ENCODE results near the gene TSSK2.

The TSSK2 gene

DNA sequence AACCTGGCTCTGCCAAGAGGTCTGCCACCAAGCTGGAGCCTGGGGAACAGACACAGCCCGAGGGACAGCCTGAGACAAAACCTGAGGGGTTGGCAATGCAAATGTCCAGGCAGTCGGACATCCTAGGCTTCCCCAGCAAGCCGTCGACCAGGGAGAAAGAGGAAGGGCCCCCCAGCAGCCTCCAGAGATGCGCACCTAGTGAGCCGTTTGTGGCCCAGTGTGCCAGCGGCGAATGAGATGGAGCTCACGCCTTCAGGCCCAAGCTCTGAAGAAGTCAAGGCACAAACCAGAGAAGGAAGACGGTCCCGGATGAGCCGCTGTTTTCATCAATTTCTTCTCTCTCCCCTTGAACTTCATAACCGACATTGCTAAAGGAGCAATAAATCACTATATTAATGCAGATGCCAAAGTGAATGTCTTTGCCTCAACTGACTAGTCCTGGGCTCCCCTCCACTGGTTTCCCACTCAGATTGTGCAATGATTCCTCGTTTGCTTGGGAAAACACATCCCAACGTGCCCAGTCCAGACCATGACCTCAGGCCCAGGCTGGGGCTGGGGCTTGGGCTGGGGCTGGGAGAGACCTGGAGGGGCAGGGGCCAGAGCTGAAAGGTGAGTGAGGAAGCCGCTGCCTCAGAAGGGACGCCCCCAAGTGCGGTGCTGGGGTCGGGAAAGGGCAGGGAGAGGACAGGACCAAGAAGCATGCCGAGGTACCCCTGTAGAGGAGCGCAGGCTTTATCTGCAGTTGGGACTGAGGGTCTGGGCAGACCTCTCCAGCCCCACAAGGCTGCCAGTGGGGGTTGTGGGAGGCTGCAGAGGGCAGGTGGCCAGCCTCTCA lies 5.4 kb upstream of the TSSK2 start:
- no peak for DNase-seq

- DNase-seq = no peak
Observed at GRCh38 chr22:19126309-19127273, 4.5 kb upstream of the TSSK2 start.

GRCh38 chr22:19127329-19128008 lies 3.6 kb upstream of the TSSK2 start:
- DNase-seq = no peak

- no peak for DNase-seq
Observed at GRCh38 chr22:19128009-19128401, 3.1 kb upstream of the TSSK2 start.

- no peak for DNase-seq
Observed at GRCh38 chr22:19128946-19129727, 2.0 kb upstream of the TSSK2 start.

GRCh38 chr22:19129871-19130270 lies 1.2 kb upstream of the TSSK2 start:
- no peak for DNase-seq

DNA sequence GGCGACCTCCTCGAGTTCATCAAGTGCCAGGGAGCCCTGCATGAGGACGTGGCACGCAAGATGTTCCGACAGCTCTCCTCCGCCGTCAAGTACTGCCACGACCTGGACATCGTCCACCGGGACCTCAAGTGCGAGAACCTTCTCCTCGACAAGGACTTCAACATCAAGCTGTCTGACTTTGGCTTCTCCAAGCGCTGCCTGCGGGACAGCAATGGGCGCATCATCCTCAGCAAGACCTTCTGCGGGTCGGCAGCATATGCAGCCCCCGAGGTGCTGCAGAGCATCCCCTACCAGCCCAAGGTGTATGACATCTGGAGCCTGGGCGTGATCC lies 542 bp downstream of the TSSK2 start:
- no peak for DNase-seq

- DNase-seq = no peak
Observed at GRCh38 chr22:19132153-19132552, 1.0 kb downstream of the TSSK2 start.

GRCh38 chr22:19132693-19133400 lies 1.7 kb downstream of the TSSK2 start:
- DNase-seq = no peak

DNA sequence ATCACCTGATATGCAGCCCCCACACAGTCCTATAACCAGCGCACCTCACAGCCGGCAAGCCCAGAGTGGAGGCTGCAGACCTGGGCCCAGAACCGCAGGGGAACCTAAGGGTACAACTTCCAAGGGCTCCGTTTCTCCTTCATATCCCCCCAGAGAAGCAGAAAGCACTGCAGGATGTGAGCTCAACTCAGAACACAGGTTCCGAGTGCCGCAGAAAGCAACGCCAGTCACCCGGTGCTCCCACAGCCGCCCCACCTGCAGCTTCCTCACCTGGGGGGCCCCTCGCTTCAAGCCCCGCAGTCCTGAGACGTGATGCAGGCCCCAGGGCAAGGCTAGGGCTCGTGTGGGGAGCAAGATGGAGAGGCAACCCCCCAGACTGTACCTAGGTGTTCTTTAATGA lies 2.5 kb downstream of the TSSK2 start:
- no peak for DNase-seq

DNA sequence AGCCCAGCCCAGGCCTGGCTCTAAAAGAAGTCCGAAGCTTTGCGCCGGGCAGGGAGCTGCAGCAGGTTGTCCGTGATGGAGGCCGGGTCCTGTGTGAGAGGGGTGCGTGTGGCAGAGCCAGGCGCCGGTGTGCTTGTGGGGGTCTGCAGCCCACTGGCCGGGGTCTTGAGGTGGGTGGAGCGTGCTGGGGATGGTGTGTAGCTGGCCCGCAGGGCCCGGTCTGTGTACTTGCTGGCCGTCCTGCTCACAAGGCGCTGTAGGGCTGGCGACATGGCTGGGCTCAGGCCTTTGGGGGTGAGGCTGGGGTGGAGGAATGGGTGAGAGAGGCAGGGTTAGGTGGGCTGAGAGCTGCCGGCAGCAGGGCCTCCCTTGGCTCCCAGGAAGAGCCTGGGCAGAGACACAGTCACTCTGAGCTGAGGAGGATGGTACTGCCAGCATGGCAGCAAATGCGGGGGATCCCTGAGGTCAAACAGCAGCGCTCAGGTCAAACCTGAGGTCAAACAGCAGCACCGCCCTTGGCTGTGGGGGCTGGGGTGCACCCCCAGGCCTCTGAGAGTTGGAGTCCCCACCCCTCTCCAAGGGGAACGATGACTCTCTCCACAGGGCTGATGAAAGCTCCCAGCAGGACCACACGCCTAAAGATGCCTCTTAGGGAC lies 3.2 kb downstream of the TSSK2 start:
- no peak for DNase-seq

DNA sequence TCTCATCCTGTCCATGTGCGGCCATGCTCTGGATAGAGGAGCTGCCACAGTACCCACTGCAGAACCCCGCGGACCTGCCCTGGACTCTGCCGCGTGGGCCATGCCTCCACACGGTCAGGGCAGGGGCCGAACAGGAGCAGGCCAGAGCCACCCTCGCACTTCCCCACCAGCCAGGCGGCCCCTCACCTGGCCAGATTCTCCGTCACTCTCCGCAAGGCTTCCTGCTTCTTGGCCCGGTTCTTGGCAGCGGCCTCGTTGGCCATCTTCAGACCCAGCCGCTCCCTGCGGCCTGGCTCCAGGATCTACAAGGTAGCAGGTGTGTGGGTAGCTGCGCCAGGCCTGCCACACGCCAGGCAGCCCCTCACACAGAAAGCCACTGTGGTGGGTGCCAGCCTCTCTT lies 3.8 kb downstream of the TSSK2 start:
- DNase-seq = no peak

- DNase-seq = no peak
Observed at GRCh38 chr22:19136915-19137314, 5.8 kb downstream of the TSSK2 start.

- DNase-seq = no peak
Observed at GRCh38 chr22:19137384-19138216, 6.5 kb downstream of the TSSK2 start.

DNA sequence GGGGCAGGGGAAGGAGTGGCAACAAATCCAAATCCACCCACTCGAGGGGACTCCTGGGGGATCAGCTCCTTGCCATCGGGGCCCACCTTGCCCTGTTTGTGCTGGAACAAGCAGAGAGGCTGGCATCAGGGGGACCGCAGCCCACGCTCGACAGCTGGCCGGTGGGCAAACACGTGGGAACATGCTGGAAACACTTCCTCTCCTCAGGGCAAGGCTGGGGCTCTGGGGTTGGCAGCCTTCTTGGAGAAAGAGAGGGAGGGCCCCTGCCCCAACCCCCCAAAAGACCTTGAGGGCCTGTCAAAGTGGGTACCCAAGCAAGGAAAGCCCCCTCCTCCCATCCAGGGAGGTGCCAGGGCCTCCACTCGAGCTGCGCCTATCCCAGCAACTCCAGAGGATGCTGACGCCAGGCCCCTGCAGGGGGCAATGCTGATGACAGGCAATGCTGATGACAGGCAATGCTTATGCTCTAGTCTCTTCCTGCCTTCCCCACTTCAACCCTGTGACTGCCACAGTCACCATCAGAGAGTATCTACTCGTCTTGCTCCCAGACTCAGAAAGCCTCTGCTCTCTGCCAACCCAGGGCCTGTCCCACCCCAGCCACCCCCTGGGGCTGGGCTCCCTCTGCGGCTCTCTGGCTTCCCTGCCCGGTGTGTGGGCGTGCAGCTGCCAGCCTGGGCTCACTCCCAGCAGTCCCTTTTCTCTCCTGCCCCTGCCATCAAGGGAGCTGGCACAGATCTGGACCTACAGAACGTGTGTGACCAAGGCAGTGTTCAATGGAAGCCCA lies 7.3 kb downstream of the TSSK2 start:
- no peak for DNase-seq

DNA sequence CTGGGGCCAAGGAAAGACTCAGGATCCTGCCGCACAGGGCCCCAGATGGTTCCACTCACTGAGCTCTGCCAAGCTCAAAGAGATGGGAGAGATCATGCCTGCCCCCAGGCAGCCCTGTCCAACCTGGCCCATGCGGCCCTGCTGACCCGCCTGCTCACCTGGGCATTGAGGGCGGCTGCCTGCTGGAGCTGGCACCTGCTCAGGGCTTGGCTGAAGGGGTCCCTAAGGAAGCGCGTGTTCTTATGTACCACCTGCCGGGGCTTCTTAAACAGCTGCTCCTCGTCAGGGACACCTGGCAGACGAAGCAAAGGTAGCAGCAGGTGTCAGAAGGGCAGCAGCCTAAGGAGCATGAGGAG lies 7.9 kb downstream of the TSSK2 start:
- no peak for DNase-seq

DNA sequence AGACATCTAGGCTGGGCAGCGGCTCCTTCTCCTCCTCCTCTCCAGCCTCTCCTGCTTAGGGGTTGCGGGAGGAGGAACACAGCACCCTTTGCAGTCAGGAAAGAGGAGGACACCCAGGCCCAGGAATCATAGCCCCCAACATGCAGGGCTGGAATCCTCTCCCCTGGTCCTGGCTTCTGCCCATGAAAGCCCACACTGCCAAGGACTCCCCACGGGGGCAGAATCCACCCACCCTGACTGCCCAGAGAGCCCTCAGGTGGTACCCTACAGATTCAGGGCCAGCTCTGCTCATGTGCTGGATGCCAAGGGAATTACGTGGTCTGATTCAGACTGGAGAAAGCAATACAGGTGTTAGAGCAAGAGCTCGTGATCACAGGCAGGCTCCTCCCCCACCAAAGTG lies 8.9 kb downstream of the TSSK2 start:
- DNase-seq = no peak

DNA sequence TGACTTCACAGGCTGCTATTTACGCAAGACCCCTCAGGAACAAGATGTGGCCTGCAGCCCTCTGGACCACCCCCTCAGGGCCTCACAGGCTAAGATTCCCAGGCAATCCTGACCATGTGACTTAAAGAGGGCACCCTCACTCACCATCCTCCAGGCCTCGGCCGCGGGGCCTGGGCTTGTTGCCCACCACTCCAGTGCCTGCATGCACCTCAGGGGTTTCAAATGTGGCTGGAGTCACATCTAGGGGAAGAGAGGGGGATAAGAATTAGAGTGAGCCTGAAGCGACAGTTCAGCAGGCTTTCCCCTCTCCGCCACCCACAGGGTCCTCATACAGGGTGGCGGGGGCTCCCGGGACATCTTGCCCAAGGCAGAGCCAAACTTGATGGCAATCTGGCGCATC lies 11.3 kb downstream of the TSSK2 start:
- no peak for DNase-seq

GRCh38 chr22:19143212-19143611 lies 12.1 kb downstream of the TSSK2 start:
- no peak for DNase-seq

DNA sequence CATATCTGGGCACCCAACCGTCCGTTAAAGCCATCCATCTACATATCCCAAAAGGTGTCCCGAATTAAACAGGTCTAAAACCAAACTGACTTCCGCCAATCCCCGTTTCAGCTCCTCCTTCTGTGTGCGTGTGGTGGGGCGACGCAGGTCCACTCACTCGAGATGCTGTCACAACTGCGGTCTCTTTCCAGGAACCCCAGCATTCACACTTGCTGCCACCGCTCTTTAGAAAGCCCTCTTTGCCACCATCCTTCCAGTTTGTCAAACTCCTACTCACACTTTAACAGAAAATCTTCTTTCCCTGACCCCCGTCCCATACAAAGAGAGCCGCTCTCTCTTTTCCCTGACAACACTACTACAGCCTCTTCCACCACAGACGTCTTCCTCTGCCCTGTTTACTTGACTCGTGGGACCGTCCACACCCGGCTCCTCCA lies 12.9 kb downstream of the TSSK2 start:
- DNase-seq = no peak

Data from RPMI8226 (cell line).